Measurements from ENCODE around the gene CNN1. TPM values are rescaled to one million over a fixed set of nuclear protein-coding genes. Genes with fewer than 3 reads are reported as not detected.

The CNN1 gene
- total RNA-seq, 2 donors from 2014 or later: 426 to 525 TPM

DNA sequence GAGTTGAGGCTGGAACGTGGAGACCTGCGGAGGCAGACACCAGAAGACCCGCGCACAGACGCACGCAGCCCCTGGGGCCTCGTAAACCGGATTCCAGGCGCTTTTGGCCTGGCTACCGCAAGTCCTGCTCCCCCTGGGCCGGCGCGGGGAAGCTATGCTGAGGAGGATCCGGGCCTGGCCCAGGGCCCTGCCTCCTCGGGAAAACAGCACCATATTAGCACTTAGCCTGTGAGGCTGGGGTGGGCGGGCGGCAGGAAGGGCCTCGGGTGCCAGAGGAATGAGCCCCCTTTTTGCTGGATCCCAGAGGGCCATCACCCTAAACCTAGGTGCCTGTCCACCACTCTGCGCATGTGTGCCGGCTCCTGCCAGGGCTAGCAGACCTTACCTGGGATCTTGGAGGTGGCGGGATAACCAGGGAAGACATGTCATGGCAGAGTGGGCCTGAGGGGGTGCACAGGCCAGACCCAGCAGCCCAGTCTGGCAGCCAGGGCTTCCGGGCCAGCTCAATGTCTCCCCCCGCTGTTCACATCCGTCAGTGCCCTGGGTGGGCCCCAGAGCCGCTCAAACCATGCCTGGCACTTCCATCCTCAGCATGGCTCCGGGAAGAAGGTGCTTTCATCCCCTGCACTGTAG is 13.1 kb downstream of the CNN1 start:
- Histone ChIP-seq H3K9me3 (no peaks in the 10 kb centered on the region), H3K4me3 (no peak overlapping the region), H3K27me3 (replicated peaks; ENCODE audit: insufficient read depth) (no peaks in the 10 kb centered on the region), H3K27ac (peak overlapping the region; percentile 56 to 62), H3K36me3 (peaks cover 3 to 6% of the 10 kb centered on the region in 2 donors), H3K4me1 (replicated peaks) (no peaks in the 10 kb centered on the region)
- no peak for TF ChIP-seq POLR2A (IDR thresholded peaks at IDR 0.05)
- TF ChIP-seq CTCF (IDR thresholded peaks at IDR 0.05): peak in 1 of 4 experiments; percentile 20
- TF ChIP-seq POLR2AphosphoS5 (IDR thresholded peaks at IDR 0.05): peak; percentile 24
- DNase-seq (ENCODE audit: low spot score): no peak
- intact Hi-C loops (cut with DNase I): no loop called here
- 65% methylated on average over 25 of the region's 26 CpGs for WGBS

GRCh38 chr19:11552666-11553372 is 14.2 kb downstream of the CNN1 start:
- no peaks in the 10 kb centered on the region for H3K9me3 ChIP-seq
- peak overlapping the region; percentile 56 to 62 for H3K27ac ChIP-seq
- no peaks in the 10 kb centered on the region for H3K27me3 ChIP-seq (replicated peaks; ENCODE audit: insufficient read depth)
- H3K4me1 ChIP-seq (replicated peaks): peaks cover 5% of the 10 kb centered on the region
- 71% methylated on average over 20 of the region's 20 CpGs for WGBS
- no peak overlapping the region for H3K4me3 ChIP-seq
- peaks cover 3 to 6% of the 10 kb centered on the region in 2 donors for H3K36me3 ChIP-seq
- no peak for TF ChIP-seq POLR2AphosphoS5 (IDR thresholded peaks at IDR 0.05)
- no peak for TF ChIP-seq CTCF (IDR thresholded peaks at IDR 0.05)
- TF ChIP-seq POLR2A (IDR thresholded peaks at IDR 0.05): no peak
- no peak for DNase-seq (ENCODE audit: low spot score)
- intact Hi-C loops (cut with DNase I): no loop called here

DNA sequence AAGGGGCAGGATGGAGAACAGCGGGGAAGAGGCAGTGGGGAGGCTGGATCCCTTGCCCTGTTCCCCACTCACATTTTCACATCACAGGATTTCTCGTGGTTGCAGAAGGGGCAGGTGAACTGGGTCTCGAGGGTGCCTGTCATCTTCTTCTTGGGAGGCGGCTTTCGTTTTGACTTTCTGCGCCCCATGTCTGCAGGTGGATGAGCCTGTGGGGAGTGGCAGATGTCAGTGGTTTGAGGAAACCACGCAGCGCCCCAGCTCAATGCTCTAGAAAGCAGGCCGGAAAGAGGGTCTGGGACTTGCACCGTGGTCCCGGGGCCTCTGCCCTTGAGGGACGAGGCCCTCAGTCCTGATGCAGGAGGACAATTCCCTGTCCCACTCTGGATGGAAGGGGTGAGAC is 15.5 kb downstream of the CNN1 start:
- no peak for TF ChIP-seq POLR2A (IDR thresholded peaks at IDR 0.05)
- no peak for TF ChIP-seq POLR2AphosphoS5 (IDR thresholded peaks at IDR 0.05)
- TF ChIP-seq CTCF (IDR thresholded peaks at IDR 0.05): no peak
- H3K4me1 ChIP-seq (replicated peaks): peaks cover 11% of the 10 kb centered on the region
- no peak overlapping the region for H3K4me3 ChIP-seq
- no peaks in the 10 kb centered on the region for H3K9me3 ChIP-seq
- no peaks in the 10 kb centered on the region for H3K27me3 ChIP-seq (replicated peaks; ENCODE audit: insufficient read depth)
- intact Hi-C loops (cut with DNase I): no loop called here
- no peak for DNase-seq (ENCODE audit: low spot score)
- H3K36me3 ChIP-seq: peaks cover 3 to 6% of the 10 kb centered on the region in 2 donors
- H3K27ac ChIP-seq: no peak overlapping the region
- 89% methylated on average over 12 of the region's 12 CpGs for WGBS

DNA sequence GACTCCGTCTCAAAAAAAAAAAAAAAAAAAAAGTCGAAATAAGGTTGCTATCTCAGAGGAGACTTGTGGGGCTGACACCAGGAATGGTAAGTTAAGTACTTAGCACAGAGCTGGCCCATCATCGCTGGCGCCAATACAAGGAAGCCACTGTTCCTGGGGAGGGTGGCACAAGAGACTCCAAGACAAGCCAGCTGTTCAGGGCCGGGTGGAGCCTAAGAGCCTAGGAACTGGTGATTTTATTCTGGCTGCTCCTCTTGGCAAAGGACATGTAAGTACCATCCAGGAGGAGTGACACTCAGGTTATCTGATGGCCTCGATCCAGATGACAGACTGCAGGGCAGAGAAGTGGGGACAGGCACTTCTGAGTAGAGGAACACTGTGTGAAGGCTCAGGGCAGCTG is 16.6 kb downstream of the CNN1 start:
- no peaks in the 10 kb centered on the region for H3K27me3 ChIP-seq (replicated peaks; ENCODE audit: insufficient read depth)
- 84% methylated on average over 6 of the region's 6 CpGs for WGBS
- TF ChIP-seq POLR2A (IDR thresholded peaks at IDR 0.05) (no peak), CTCF (IDR thresholded peaks at IDR 0.05) (no peak), POLR2AphosphoS5 (IDR thresholded peaks at IDR 0.05) (no peak)
- H3K9me3 ChIP-seq: no peaks in the 10 kb centered on the region
- no peak overlapping the region for H3K4me3 ChIP-seq
- DNase-seq (ENCODE audit: low spot score): no peak
- peaks cover 11% of the 10 kb centered on the region for H3K4me1 ChIP-seq (replicated peaks)
- H3K36me3 ChIP-seq: peaks cover 3 to 6% of the 10 kb centered on the region in 2 donors
- no peak overlapping the region for H3K27ac ChIP-seq
- intact Hi-C loops (cut with DNase I): no loop called here
